Medulla oblongata (tissue), 1 donor: ENCODE data around the gene PLA2G4B.

Experiments used
- DNase-seq: peaks from one replicate; pipeline ENCODE4 v3.0.0-alpha.2; 2015; ENCODE audit errors: extremely low spot score

PLA2G4B gene

GRCh38 chr15:41868321-41868720, 29.7 kb downstream of the PLA2G4B start:
- DNase-seq = no peak

- no peak for DNase-seq
Measured at GRCh38 chr15:41869770-41870688, 31.4 kb downstream of the PLA2G4B start.

GRCh38 chr15:41870689-41871081, 32.0 kb downstream of the PLA2G4B start:
- DNase-seq = no peak

- DNase-seq = no peak
Measured at GRCh38 chr15:41871175-41871905, 32.7 kb downstream of the PLA2G4B start.

GRCh38 chr15:41872166-41872747, 33.6 kb downstream of the PLA2G4B start:
- DNase-seq = no peak

- no peak for DNase-seq
Measured at GRCh38 chr15:41873711-41874110, 35.1 kb downstream of the PLA2G4B start.

- no peak for DNase-seq
Measured at GRCh38 chr15:41874736-41875135, 36.1 kb downstream of the PLA2G4B start.

- DNase-seq = no peak
Measured at GRCh38 chr15:41876007-41876406, 37.4 kb downstream of the PLA2G4B start.

- DNase-seq = no peak
Measured at GRCh38 chr15:41876689-41877088, 38.0 kb downstream of the PLA2G4B start.

- DNase-seq = no peak
Measured at GRCh38 chr15:41877631-41878354, 39.1 kb downstream of the PLA2G4B start.

GRCh38 chr15:41878355-41878699, 39.7 kb downstream of the PLA2G4B start:
- DNase-seq = peak; percentile 16

- no peak for DNase-seq
Measured at GRCh38 chr15:41879321-41879845, 40.7 kb downstream of the PLA2G4B start.

GRCh38 chr15:41880156-41880877, 41.7 kb downstream of the PLA2G4B start:
- DNase-seq = no peak

GRCh38 chr15:41881086-41881485, 42.4 kb downstream of the PLA2G4B start:
- DNase-seq = no peak

GRCh38 chr15:41881550-41881919, 42.9 kb downstream of the PLA2G4B start:
- no peak for DNase-seq

GRCh38 chr15:41881920-41882688, 43.5 kb downstream of the PLA2G4B start:
- DNase-seq = no peak

GRCh38 chr15:41882689-41883483, 44.2 kb downstream of the PLA2G4B start:
- no peak for DNase-seq

GRCh38 chr15:41883484-41883825, 44.8 kb downstream of the PLA2G4B start:
- no peak for DNase-seq

- no peak for DNase-seq
Measured at GRCh38 chr15:41884458-41884857, 45.8 kb downstream of the PLA2G4B start.

- DNase-seq = no peak
Measured at GRCh38 chr15:41885321-41885720, 46.7 kb downstream of the PLA2G4B start.
